K562 (cell line): ENCODE measurements around the gene KLHDC10. TPM values are rescaled to one million over a fixed set of nuclear protein-coding genes. Genes with fewer than 3 reads are reported as not detected.
A peak's percentile ranks its signal among the peaks of the same experiment; 100 is the strongest.

Source experiments
- ATAC-seq: fragments of 200-7000 bp; cut with Tn5 transposase; 3 replicates; pipeline ENCODE4 v1.9.1; 2020; ENCODE audit warnings: moderate library complexity
- BruUV-seq: library from RNA; stranded (reverse); fragments of 400-500 nt; replicated peaks from 2 replicates; lab custom pipeline; 2021; lab: Mats Ljungman, UMichigan
- CTCF ChIA-PET: fragments of 300-600 bp; formaldehyde crosslinking; extraction: SDS; loops from one replicate; lab custom pipeline; 2021; ENCODE audit warnings: low intra/inter-chr PET ratio; lab: Yijun Ruan, JAX
- POLR2A ChIA-PET: fragments of 300-600, 350-650 bp; sonication (Branson Sonifier 250); formaldehyde crosslinking; extraction: SDS; loops from one replicate; lab custom pipeline; 2021; ENCODE audit warnings: antibody characterized with exemption, inconsistent platforms; lab: Yijun Ruan, JAX
- DNase-seq, 4 experiments: peaks; one replicate each; pipeline versions ENCODE4 v3.0.0 to v3.0.0-alpha.2; 2011 to 2018; ENCODE audit warnings: low spot score in 3 of 4, mixed read lengths in 3 of 4; ENCODE audit errors: extremely low read depth in 1 of 4
- FAIRE-seq: peaks from 2 replicates; lab custom pipeline; 2011; peaks lifted over from hg19 to GRCh38; lab: Jason Lieb, UNC
- H2AFZ ChIP-seq: 2 replicates; pipeline ENCODE4 v1.6.0; 2011; ENCODE audit warnings: low read depth, low read length, control low read depth, inconsistent platforms
- H3K27ac ChIP-seq: fragments of 200-600 bp; 3 replicates; pipeline ENCODE4 v1.8.0; 2011; ENCODE audit warnings: low read depth, mild to moderate bottlenecking, control low read depth, inconsistent platforms, low read length, moderate library complexity, mixed read lengths; ENCODE audit errors: extremely low read depth
- H3K27me3 ChIP-seq, 2 experiments: fragments of 300-600 bp in 1 of 2; 2 replicates in 1 of 2; 3 replicates in 1 of 2; pipeline versions ENCODE4 v1.6.0 to v1.8.0; 2011; ENCODE audit warnings: inconsistent platforms in 2 of 2, low read length in 2 of 2, mild to moderate bottlenecking in 1 of 2, mixed read lengths in 1 of 2, moderate library complexity in 1 of 2; ENCODE audit not compliant: control insufficient read depth in 2 of 2, insufficient read depth in 2 of 2
- H3K36me3 ChIP-seq: fragments of 300-600 bp; 3 replicates; pipeline ENCODE4 v1.8.0; 2011; ENCODE audit warnings: mild to moderate bottlenecking, low read length, inconsistent platforms; ENCODE audit not compliant: control insufficient read depth, insufficient read depth
- H3K4me1 ChIP-seq, 2 experiments: fragments of 200-600 bp in 1 of 2; replicated peaks in 1 of 2; 2 replicates in 1 of 2; 3 replicates in 1 of 2; pipeline versions ENCODE4 v1.5.1 to v1.8.0; 2011; ENCODE audit warnings: inconsistent platforms in 2 of 2, low read length in 2 of 2, mild to moderate bottlenecking in 1 of 2, mixed read lengths in 1 of 2, moderate library complexity in 1 of 2; ENCODE audit not compliant: control insufficient read depth in 2 of 2, insufficient read depth in 2 of 2
- H3K4me2 ChIP-seq: 2 replicates; pipeline ENCODE4 v1.6.1; 2011; ENCODE audit warnings: low read length, control low read depth, inconsistent platforms, mixed read lengths; ENCODE audit not compliant: insufficient read depth
- H3K4me3 ChIP-seq: fragments of 200-600 bp; sonication (generic), shearing (Covaris generic); 2 replicates; pipeline ENCODE4 v1.5.1; 2016; ENCODE audit warnings: control low read depth, inconsistent platforms
- H3K79me2 ChIP-seq: fragments of 200-600 bp; 3 replicates; pipeline ENCODE4 v1.8.0; 2011; ENCODE audit warnings: low read length, inconsistent platforms; ENCODE audit not compliant: control insufficient read depth, insufficient read depth
- H3K9ac ChIP-seq, 2 experiments: 2 replicates each; pipeline versions ENCODE4 v1.6.0 to v1.6.1; 2011; ENCODE audit warnings: low read depth in 2 of 2, low read length in 2 of 2, control low read depth in 1 of 2, inconsistent platforms in 1 of 2, mild to moderate bottlenecking in 1 of 2, mixed read lengths in 1 of 2; ENCODE audit not compliant: insufficient read depth in 1 of 2
- H3K9me1 ChIP-seq: one replicate; pipeline ENCODE4 v1.6.0; 2011; ENCODE audit warnings: inconsistent platforms, mild to moderate bottlenecking, low read length, moderate library complexity; ENCODE audit not compliant: control insufficient read depth, insufficient read depth
- H3K9me3 ChIP-seq: replicated peaks from 2 replicates; pipeline ENCODE4 v1.5.1; 2011; ENCODE audit warnings: low read depth, low read length, inconsistent platforms; ENCODE audit not compliant: control insufficient read depth, insufficient read depth
- H4K20me1 ChIP-seq: replicated peaks from 2 replicates; pipeline ENCODE4 v1.6.1; 2011; ENCODE audit warnings: low read length, inconsistent platforms, mixed read lengths; ENCODE audit not compliant: control insufficient read depth, insufficient read depth
- NR2C1 ChIP-seq, 2 experiments: fragments of 450-650 bp; IDR thresholded peaks; 2 replicates each; pipeline ENCODE4 v1.6.1; 2017; ENCODE audit warnings: mild to moderate bottlenecking in 2 of 2, antibody characterized with exemption in 1 of 2, inconsistent platforms in 1 of 2, missing compliant biosample characterization in 1 of 2, missing genetic modification characterization in 1 of 2
- NR2F6 ChIP-seq: fragments of 450-650 bp; formaldehyde crosslinking; IDR thresholded peaks from 2 replicates; pipeline ENCODE4 v1.4.0; 2020; ENCODE audit warnings: mild to moderate bottlenecking
- NRF1 ChIP-seq, 2 experiments: fragments of 450-650 bp; IDR thresholded peaks in 1 of 2; conservative IDR thresholded peaks in 1 of 2; 2 replicates each; pipeline ENCODE4 v1.6.1; 2014; ENCODE audit warnings: mild to moderate bottlenecking in 2 of 2
- POLR2A ChIP-seq: fragments of 450-650 bp; conservative IDR thresholded peaks from 2 replicates; pipeline ENCODE4 v1.6.1; 2016
- SP2 ChIP-seq: IDR thresholded peaks from 2 replicates; pipeline ENCODE4 v1.6.1; 2011; ENCODE audit warnings: mild to moderate bottlenecking, low read depth, low read length, moderate library complexity; ENCODE audit not compliant: poor library complexity, severe bottlenecking; ENCODE audit errors: extremely low read depth
- TOE1 ChIP-seq, 2 experiments: fragments of 450-650 bp in 1 of 2; sonication (generic) in 1 of 2; formaldehyde crosslinking in 1 of 2; IDR thresholded peaks; 2 replicates each; pipeline versions ENCODE4 v1.7.1 to v1.8.0; 2016 to 2022; ENCODE audit warnings: borderline replicate concordance in 2 of 2, mild to moderate bottlenecking in 2 of 2, antibody characterized with exemption in 1 of 2, inconsistent platforms in 1 of 2, low read depth in 1 of 2, missing genetic modification reagents in 1 of 2, moderate library complexity in 1 of 2
- ZFP36 ChIP-seq: fragments of 150-350 bp; IDR thresholded peaks from 2 replicates; pipeline ENCODE4 v1.6.1; 2018; ENCODE audit warnings: low read length, low read depth; ENCODE audit not compliant: partially characterized antibody
- ZNF121 ChIP-seq: sonication (generic); formaldehyde crosslinking; conservative IDR thresholded peaks from 2 replicates; pipeline ENCODE4 v1.8.0; 2022; ENCODE audit warnings: missing genetic modification reagents
- ZNF311 ChIP-seq: fragments of 250-450 bp; sonication (Bioruptor Pico); IDR thresholded peaks from 2 replicates; pipeline ENCODE4 v1.4.0; 2020; ENCODE audit warnings: mild to moderate bottlenecking, moderate library complexity
- ZNF398 ChIP-seq: fragments of 250-450 bp; sonication (Bioruptor Pico); IDR thresholded peaks from 2 replicates; pipeline ENCODE4 v1.8.0; 2021; ENCODE audit warnings: moderate library complexity, mild to moderate bottlenecking, inconsistent platforms
- ZNF609 ChIP-seq: sonication (generic); formaldehyde crosslinking; IDR thresholded peaks from 2 replicates; pipeline ENCODE4 v1.8.1; 2023; ENCODE audit warnings: missing genetic modification reagents, mild to moderate bottlenecking, borderline replicate concordance
- WGBS: fragments of 100-300 bp; shearing (Covaris generic); methylation state at CpG from one replicate; pipeline ENCODE4 v1.1.6; 2016; ENCODE audit warnings: low coverage, mixed read lengths; ENCODE audit not compliant: insufficient coverage; ENCODE audit errors: missing lambda C conversion rate; 5-methylcytosine and 5-hydroxymethylcytosine counted together
- in situ Hi-C: fragments of 300-500 bp; cut with MboI; formaldehyde crosslinking; loops from 4 replicates; pipeline ENCODE4 v1.15.0; 2018; ENCODE audit warnings: inconsistent platforms, mixed read lengths
- intact Hi-C: fragments of 100-400 bp; cut with micrococcal nuclease; formaldehyde crosslinking; loops from 2 replicates; pipeline ENCODE4 v1.14.2; 2022
- polyA plus RNA-seq, 8 experiments: library from polyadenylated mRNA; depleted of rRNA in 4 of 8; stranded (reverse) in 5 of 8; unstranded in 3 of 8; fragments of >200 nt; fragmentation: Nextera tagmentation in 2 of 8; fragmentation: Illumina TruSeq in 1 of 8; extraction: Ambion mirVana in 2 of 8; extraction: Trizol in 1 of 8; gene quantifications; 2 replicates each; pipeline versions ENCODE4 v1.2.1 to v1.2.3, GENCODE V29; 2011 to 2014; ENCODE audit warnings: inconsistent platforms in 1 of 8, missing spikeins in 1 of 8
- total RNA-seq, 7 experiments: library from RNA; depleted of rRNA in 6 of 7; stranded (reverse); fragments of >200 nt in 6 of 7; fragmentation: Illumina TruSeq in 2 of 7; extraction: Trizol in 2 of 7; gene quantifications; 2 replicates each; pipeline versions ENCODE4 v1.2.1 to v1.2.3, GENCODE V29; 2011 to 2021; ENCODE audit warnings: low replicate concordance in 1 of 7

Gene KLHDC10
- total and polyA plus RNA-seq, 9 of the 15 experiments (the other 6 are each of a cell fraction or from before 2014, with no cell fraction given): 9.8 to 80.5 (median 31.4) TPM

GRCh38 chr7:130154501-130155317 is 84.4 kb downstream of the KLHDC10 start:
- peak; percentile 64 to 76 (median 73) for DNase-seq
- H2AFZ ChIP-seq: no peak overlapping the region
- H3K79me2 ChIP-seq: no peaks in the 10 kb centered on the region
- ChIA-PET CTCF (interaction anchor here (1.2 kb wide), 1 partner anchor 83 kb away, joined by 3 read pairs; no protein-coding TSS in a partner anchor), POLR2A (interaction anchor here (0.7 to 1.4 kb wide), 2 partner anchors 12 to 43 kb away, joined by 4 read pairs; no protein-coding TSS in a partner anchor)
- H3K9me1 ChIP-seq: no peaks in the 10 kb centered on the region
- 85% methylated on average over 31 of the region's 31 CpGs for WGBS
- H3K27me3 ChIP-seq: no peaks in the 10 kb centered on the region; a peak in 1 of 5 replicates
- H3K4me2 ChIP-seq: no peak overlapping the region
- in situ Hi-C loops: no loop called here
- H4K20me1 ChIP-seq: no peaks in the 10 kb centered on the region
- H3K9me3 ChIP-seq: peaks cover 19% of the 10 kb centered on the region
- H3K36me3 ChIP-seq: peaks cover 15% of the 10 kb centered on the region; the same call in 2 of the 3 replicates
- H3K4me3 ChIP-seq: no peak overlapping the region
- BruUV-seq: no TSS peak
- H3K9ac ChIP-seq: peak overlapping the region in 1 of 2 experiments; percentile 74; a peak in 2 of 4 replicates
- no peak overlapping the region for H3K27ac ChIP-seq
- peaks cover 0 to 41% of the 10 kb centered on the region in 2 experiments; a peak in 3 of 5 replicates for H3K4me1 ChIP-seq
- peak; percentile 70 for ATAC-seq
- FAIRE-seq: no peak
- intact Hi-C loops: loop anchor here (5.0 kb wide), 2 partner anchors 82 to 568 kb away; partner anchors contain the start of gene KLHDC10
- TF ChIP-seq ZFP36: no peak
- no peak for TF ChIP-seq NR2F6 (CRISPR knock-in tag)
- no peak for TF ChIP-seq SP2
- no peak for TF ChIP-seq NR2C1 (IDR thresholded peaks at IDR 0.05)
- TF ChIP-seq NR2C1 (tag; IDR thresholded peaks at IDR 0.05): no peak
- no peak for TF ChIP-seq TOE1 (IDR thresholded peaks at IDR 0.05; ENCODE audit: borderline replicate concordance)
- TF ChIP-seq TOE1 (CRISPR knock-in tag; IDR thresholded peaks at IDR 0.05; ENCODE audit: borderline replicate concordance, low read depth): no peak
- TF ChIP-seq ZNF398 (CRISPR knock-in tag): no peak
- TF ChIP-seq ZNF311 (CRISPR knock-in tag): no peak
- no peak for TF ChIP-seq NRF1 (conservative IDR thresholded peaks at IDR 0.05 in 1 of 2, IDR thresholded peaks at IDR 0.05 in 1 of 2)
- no peak for TF ChIP-seq ZNF609
- no peak; the same call in 1 of the 2 replicates for TF ChIP-seq POLR2A
- no peak for TF ChIP-seq ZNF121 (CRISPR knock-in tag)
